Naive thymus-derived CD4-positive, alpha-beta T cell (primary cell): Measurements from ENCODE around the gene USP17L21. TPM values are rescaled to one million over a fixed set of nuclear protein-coding genes. Genes with fewer than 3 reads are reported as not detected.
A peak's percentile ranks its signal among the peaks of the same experiment; 100 is the strongest.
"Not testable (repeated sequence)": the region's sequence is repeated elsewhere in the genome, so short reads cannot be mapped to it uniquely, and the experiment has no call there.

Source experiments
- ATAC-seq: fragments of 150-1000 bp; cut with Tn5 transposase; 2 replicates; pipeline ENCODE4 v1.10.0; 2021; ENCODE audit warnings: mild to moderate bottlenecking, moderate library complexity
- CTCF ChIA-PET: fragments of 350-600 bp; sonication (Branson Sonifier 250); formaldehyde crosslinking; loops from one replicate; lab custom pipeline; 2021; ENCODE audit warnings: antibody characterized with exemption; lab: Charles Lee
- POLR2A ChIA-PET: fragments of 350-600 bp; sonication (Branson Sonifier 250); formaldehyde crosslinking; loops from one replicate; lab custom pipeline; 2021; ENCODE audit warnings: antibody characterized with exemption, inconsistent platforms; lab: Charles Lee
- DNase-seq, 9 donors: peaks; one replicate each; pipeline versions ENCODE4 v3.0.0 to v3.0.0-alpha.2; 2020 to 2022; ENCODE audit warnings: mixed read lengths in 1 of 9
- H3K27ac ChIP-seq: one replicate; pipeline ENCODE4 v1.7.0; 2013; ENCODE audit warnings: mild to moderate bottlenecking, low read depth, low read length, moderate library complexity
- H3K27me3 ChIP-seq, 2 donors: one replicate each; pipeline ENCODE4 v1.7.0; 2013; ENCODE audit warnings: low read length in 2 of 2, mild to moderate bottlenecking in 2 of 2, moderate library complexity in 2 of 2; ENCODE audit not compliant: control insufficient read depth in 2 of 2, insufficient read depth in 2 of 2
- H3K36me3 ChIP-seq, 3 experiments: 1 replicate in 2 of 3; 2 replicates in 1 of 3; pipeline ENCODE4 v1.7.0; 2013; ENCODE audit warnings: low read length in 3 of 3, mild to moderate bottlenecking in 3 of 3, moderate library complexity in 1 of 3; ENCODE audit not compliant: insufficient read depth in 3 of 3, control insufficient read depth in 2 of 3
- H3K4me1 ChIP-seq, 2 donors: one replicate each; pipeline ENCODE4 v1.7.0; 2013; ENCODE audit warnings: low read length in 2 of 2, mild to moderate bottlenecking in 2 of 2, moderate library complexity in 1 of 2; ENCODE audit not compliant: control insufficient read depth in 2 of 2, insufficient read depth in 2 of 2
- H3K4me3 ChIP-seq: 2 replicates; pipeline ENCODE4 v1.7.0; 2013; ENCODE audit warnings: mild to moderate bottlenecking, low read length
- H3K9me3 ChIP-seq, 3 experiments: 1 replicate in 2 of 3; 2 replicates in 1 of 3; pipeline ENCODE4 v1.7.0; 2013; ENCODE audit warnings: low read length in 3 of 3; ENCODE audit not compliant: control insufficient read depth in 2 of 3
- H3K27ac Mint-ChIP-seq, 9 donors: one replicate each; pipeline ENCODE4 v1.8.0; 2020 to 2022; ENCODE audit warnings: mixed read lengths in 9 of 9, mild to moderate bottlenecking in 8 of 9, moderate library complexity in 5 of 9, inconsistent platforms in 2 of 9
- H3K27me3 Mint-ChIP-seq, 5 donors: one replicate each; pipeline ENCODE4 v1.8.0; 2021 to 2022; ENCODE audit warnings: mixed read lengths in 5 of 5, mild to moderate bottlenecking in 1 of 5
- H3K36me3 Mint-ChIP-seq, 5 donors: one replicate each; pipeline ENCODE4 v1.8.0; 2020 to 2022; ENCODE audit warnings: mixed read lengths in 5 of 5, mild to moderate bottlenecking in 3 of 5, inconsistent platforms in 1 of 5
- H3K4me1 Mint-ChIP-seq, 7 donors: one replicate each; pipeline ENCODE4 v1.8.0; 2020 to 2022; ENCODE audit warnings: mixed read lengths in 7 of 7, mild to moderate bottlenecking in 3 of 7, inconsistent platforms in 1 of 7
- H3K4me3 Mint-ChIP-seq, 10 donors: one replicate each; pipeline ENCODE4 v1.8.0; 2020 to 2022; ENCODE audit warnings: mild to moderate bottlenecking in 10 of 10, mixed read lengths in 10 of 10, moderate library complexity in 6 of 10, inconsistent platforms in 2 of 10
- H3K9me3 Mint-ChIP-seq, 11 donors: one replicate each; pipeline ENCODE4 v1.8.0; 2020 to 2022; ENCODE audit warnings: mixed read lengths in 11 of 11, mild to moderate bottlenecking in 4 of 11, inconsistent platforms in 1 of 11, moderate library complexity in 1 of 11
- intact Hi-C, 2 donors: fragments of 100-400 bp; cut with micrococcal nuclease; formaldehyde crosslinking; loops; one replicate each; pipeline ENCODE4 v1.15.1; 2023
- polyA plus RNA-seq, 2 donors: library from polyadenylated mRNA; unstranded; fragments of 300-500 nt; fragmentation: Illumina TruSeq; gene quantifications; one replicate each; pipeline ENCODE4 v1.2.3, GENCODE V29; 2021
- total RNA-seq, 6 experiments: library from RNA in 5 of 6; stranded (reverse) in 5 of 6; gene quantifications; 1 replicate in 5 of 6; 2 replicates in 1 of 6; pipeline ENCODE4 v1.2.3 and lab custom pipeline; 2021 to 2026

The USP17L21 gene
- total and polyA plus RNA-seq, 7 experiments from 2014 or later = not detected

GRCh38 chr4:9238461-9238860, 24.2 kb upstream of the USP17L21 start:
- CTCF ChIA-PET, intact Hi-C loops, H3K27ac Mint-ChIP-seq, ATAC-seq, H3K27ac ChIP-seq, DNase-seq, H3K4me3 ChIP-seq, H3K9me3 ChIP-seq, H3K4me1 Mint-ChIP-seq, H3K27me3 Mint-ChIP-seq, H3K36me3 ChIP-seq, H3K4me1 ChIP-seq, H3K36me3 Mint-ChIP-seq, POLR2A ChIA-PET, H3K9me3 Mint-ChIP-seq, H3K27me3 ChIP-seq, H3K4me3 Mint-ChIP-seq: not testable (repeated sequence)

DNA sequence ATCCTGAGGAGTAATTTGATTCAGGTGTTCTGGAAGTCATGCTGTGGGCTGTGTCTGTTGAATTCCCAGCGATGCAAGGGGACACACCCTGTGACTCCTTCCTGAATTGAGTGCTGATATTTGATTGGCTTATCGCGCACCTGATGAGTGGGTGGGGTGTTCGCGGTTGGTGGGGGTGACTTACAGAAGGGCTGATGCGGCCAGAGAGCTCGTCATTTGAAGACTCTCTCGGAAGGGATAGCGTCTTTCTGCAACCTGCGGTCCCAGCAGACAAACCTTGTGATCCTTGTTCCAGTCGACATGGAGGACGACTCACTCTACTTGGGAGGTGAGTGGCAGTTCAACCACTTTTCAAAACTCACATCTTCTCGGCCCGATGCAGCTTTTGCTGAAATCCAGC, 19.1 kb upstream of the USP17L21 start, which contains the start of gene USP17L17:
Gene USP17L17, plus strand, starts transcription at position 301 of the 400 bp plus-strand sequence. Its CDS starts 0 bp downstream, at position 301.
- POLR2A ChIA-PET, H3K27me3 ChIP-seq, H3K9me3 Mint-ChIP-seq, H3K4me3 ChIP-seq, H3K27ac ChIP-seq, DNase-seq, ATAC-seq, H3K36me3 Mint-ChIP-seq, H3K27ac Mint-ChIP-seq, H3K4me1 Mint-ChIP-seq, H3K27me3 Mint-ChIP-seq, H3K4me1 ChIP-seq, H3K9me3 ChIP-seq, CTCF ChIA-PET, H3K4me3 Mint-ChIP-seq, intact Hi-C loops, H3K36me3 ChIP-seq: not testable (repeated sequence)

GRCh38 chr4:9247953-9248680, 14.6 kb upstream of the USP17L21 start, which contains the start of gene USP17L18:
Gene USP17L18, plus strand, starts transcription at chr4:9248630. Its CDS starts 0 bp downstream, at chr4:9248630.
- H3K36me3 ChIP-seq, H3K4me3 ChIP-seq, H3K27ac ChIP-seq, H3K4me1 ChIP-seq, H3K9me3 ChIP-seq, H3K36me3 Mint-ChIP-seq, H3K4me3 Mint-ChIP-seq, H3K27me3 Mint-ChIP-seq, H3K27me3 ChIP-seq, H3K9me3 Mint-ChIP-seq, ATAC-seq, CTCF ChIA-PET, H3K27ac Mint-ChIP-seq, H3K4me1 Mint-ChIP-seq, POLR2A ChIA-PET, DNase-seq, intact Hi-C loops: not testable (repeated sequence)

- H3K27ac ChIP-seq, DNase-seq, H3K36me3 ChIP-seq, H3K36me3 Mint-ChIP-seq, CTCF ChIA-PET, H3K4me1 ChIP-seq, H3K4me1 Mint-ChIP-seq, H3K4me3 ChIP-seq, ATAC-seq, POLR2A ChIA-PET, H3K4me3 Mint-ChIP-seq, H3K27me3 Mint-ChIP-seq, H3K9me3 Mint-ChIP-seq, H3K9me3 ChIP-seq, H3K27me3 ChIP-seq, intact Hi-C loops, H3K27ac Mint-ChIP-seq: not testable (repeated sequence)
Measured at GRCh38 chr4:9253078-9253477, 9.6 kb upstream of the USP17L21 start, which contains the start of gene USP17L19. Gene USP17L19, plus strand, starts transcription at chr4:9253378. Its CDS starts 0 bp downstream, at chr4:9253378.

DNA sequence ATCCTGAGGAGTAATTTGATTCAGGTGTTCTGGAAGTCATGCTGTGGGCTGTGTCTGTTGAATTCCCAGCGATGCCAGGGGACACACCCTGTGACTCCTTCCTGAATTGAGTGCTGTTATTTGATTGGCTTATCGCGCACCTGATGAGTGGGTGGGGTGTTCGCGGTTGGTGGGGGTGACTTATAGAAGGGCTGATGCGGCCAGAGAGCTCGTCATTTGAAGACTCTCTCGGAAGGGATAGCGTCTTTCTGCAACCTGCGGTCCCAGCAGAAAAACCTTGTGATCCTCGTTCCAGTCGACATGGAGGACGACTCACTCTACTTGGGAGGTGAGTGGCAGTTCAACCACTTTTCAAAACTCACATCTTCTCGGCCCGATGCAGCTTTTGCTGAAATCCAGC, 4.8 kb upstream of the USP17L21 start, which contains the start of gene USP17L20:
Gene USP17L20, plus strand, starts transcription at position 301 of the 400 bp plus-strand sequence. Its CDS starts 0 bp downstream, at position 301.
- intact Hi-C loops, H3K27ac Mint-ChIP-seq, H3K27me3 Mint-ChIP-seq, H3K36me3 ChIP-seq, POLR2A ChIA-PET, H3K27ac ChIP-seq, H3K4me3 ChIP-seq, H3K4me1 ChIP-seq, H3K4me3 Mint-ChIP-seq, H3K36me3 Mint-ChIP-seq, H3K9me3 ChIP-seq, ATAC-seq, H3K27me3 ChIP-seq, CTCF ChIA-PET, H3K9me3 Mint-ChIP-seq, H3K4me1 Mint-ChIP-seq, DNase-seq: not testable (repeated sequence)

DNA sequence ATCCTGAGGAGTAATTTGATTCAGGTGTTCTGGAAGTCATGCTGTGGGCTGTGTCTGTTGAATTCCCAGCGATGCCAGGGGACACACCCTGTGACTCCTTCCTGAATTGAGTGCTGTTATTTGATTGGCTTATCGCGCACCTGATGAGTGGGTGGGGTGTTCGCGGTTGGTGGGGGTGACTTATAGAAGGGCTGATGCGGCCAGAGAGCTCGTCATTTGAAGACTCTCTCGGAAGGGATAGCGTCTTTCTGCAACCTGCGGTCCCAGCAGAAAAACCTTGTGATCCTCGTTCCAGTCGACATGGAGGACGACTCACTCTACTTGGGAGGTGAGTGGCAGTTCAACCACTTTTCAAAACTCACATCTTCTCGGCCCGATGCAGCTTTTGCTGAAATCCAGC, 4.6 kb downstream of the USP17L21 start, which contains the start of gene USP17L22:
Gene USP17L22, plus strand, starts transcription at position 301 of the 400 bp plus-strand sequence. Its CDS starts 0 bp downstream, at position 301.
- ATAC-seq, intact Hi-C loops, CTCF ChIA-PET, H3K9me3 ChIP-seq, H3K4me3 ChIP-seq, H3K9me3 Mint-ChIP-seq, H3K27ac ChIP-seq, H3K36me3 ChIP-seq, H3K4me3 Mint-ChIP-seq, DNase-seq, H3K4me1 Mint-ChIP-seq, POLR2A ChIA-PET, H3K27ac Mint-ChIP-seq, H3K4me1 ChIP-seq, H3K27me3 Mint-ChIP-seq, H3K27me3 ChIP-seq, H3K36me3 Mint-ChIP-seq: not testable (repeated sequence)

DNA sequence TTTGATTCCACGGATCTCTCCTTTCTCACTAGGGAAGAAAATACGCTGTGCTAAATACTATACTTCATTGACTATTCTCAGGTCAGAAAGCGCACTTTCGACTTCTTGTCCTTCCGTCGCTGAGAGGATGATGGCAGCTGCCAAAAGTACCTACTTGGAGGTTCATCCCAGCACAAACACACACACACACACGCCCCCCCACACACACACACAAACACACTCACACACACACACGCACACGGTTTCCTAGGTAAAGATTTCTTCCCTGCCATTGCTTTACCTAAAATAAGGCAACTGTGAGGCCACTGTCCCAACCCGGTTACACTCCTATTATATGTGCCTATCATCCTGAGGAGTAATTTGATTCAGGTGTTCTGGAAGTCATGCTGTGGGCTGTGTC, 9.0 kb downstream of the USP17L21 start:
- not testable (repeated sequence) for H3K4me3 Mint-ChIP-seq

More for the DNA sequence above, 9.0 kb downstream of the USP17L21 start:
- H3K4me1 Mint-ChIP-seq, H3K9me3 Mint-ChIP-seq, H3K4me1 ChIP-seq, H3K27me3 Mint-ChIP-seq, CTCF ChIA-PET, H3K27ac Mint-ChIP-seq, H3K9me3 ChIP-seq, POLR2A ChIA-PET, H3K36me3 ChIP-seq, H3K4me3 ChIP-seq, H3K27ac ChIP-seq, H3K27me3 ChIP-seq, intact Hi-C loops, ATAC-seq, H3K36me3 Mint-ChIP-seq: not testable (repeated sequence)
- DNase-seq = peak in 4 of 9 donors; percentile 0 to 21 (median 12)
